B cell (primary cell): ENCODE results near the gene ZNF652. TPM values are rescaled to one million over a fixed set of nuclear protein-coding genes. Genes with fewer than 3 reads are reported as not detected.

Source experiments
- ATAC-seq: fragments of 200-7000 bp; cut with Tn5 transposase; one replicate; pipeline ENCODE4 v1.10.0; 2021; ENCODE audit warnings: low read depth, mild to moderate bottlenecking, moderate number of reproducible peaks, moderate library complexity
- CTCF ChIA-PET: fragments of 350-600 bp; sonication (Branson Sonifier 250); formaldehyde crosslinking; loops from one replicate; lab custom pipeline; 2021; ENCODE audit warnings: antibody characterized with exemption, inconsistent platforms; lab: Charles Lee
- POLR2A ChIA-PET: fragments of 350-600 bp; sonication (Branson Sonifier 250); formaldehyde crosslinking; loops from one replicate; lab custom pipeline; 2021; ENCODE audit warnings: antibody characterized with exemption; lab: Charles Lee
- DNase-seq: peaks from one replicate; pipeline ENCODE4 v3.0.0; 2013
- H2AFZ ChIP-seq: 2 replicates; pipeline ENCODE4 v1.6.1; 2012; ENCODE audit warnings: mild to moderate bottlenecking, low read depth, low read length; ENCODE audit not compliant: insufficient read depth, poor library complexity, severe bottlenecking
- H3K27ac ChIP-seq, 2 donors: 1 replicate in 1 of 2; 2 replicates in 1 of 2; pipeline ENCODE4 v1.5.1; 2012 to 2013; ENCODE audit warnings: low read length in 2 of 2, mild to moderate bottlenecking in 2 of 2, moderate library complexity in 1 of 2
- H3K27me3 ChIP-seq, 4 experiments: fragments of 200-600 bp in 1 of 4; sonication (generic) in 1 of 4; replicated peaks in 1 of 4; 1 replicate in 2 of 4; 2 replicates in 2 of 4; pipeline versions ENCODE4 v1.6.1 to v1.7.0; 2013 to 2016; ENCODE audit warnings: low read length in 3 of 4, mild to moderate bottlenecking in 2 of 4, mixed read lengths in 1 of 4, moderate library complexity in 1 of 4; ENCODE audit not compliant: insufficient read depth in 4 of 4, control insufficient read depth in 3 of 4; ENCODE audit errors: control extremely low read depth in 1 of 4
- H3K36me3 ChIP-seq, 2 experiments: replicated peaks in 1 of 2; 1 replicate in 1 of 2; 2 replicates in 1 of 2; pipeline versions ENCODE4 v1.6.1 to v1.7.1; 2013; ENCODE audit warnings: low read length in 1 of 2; ENCODE audit not compliant: insufficient read depth in 2 of 2, control insufficient read depth in 1 of 2; ENCODE audit errors: control extremely low read depth in 1 of 2, extremely low read depth in 1 of 2
- H3K4me1 ChIP-seq, 2 donors: fragments of 200-600 bp in 1 of 2; sonication (generic) in 1 of 2; 1 replicate in 1 of 2; 2 replicates in 1 of 2; pipeline versions ENCODE4 v1.5.1 to v1.6.1; 2013 to 2017; ENCODE audit warnings: low read length in 2 of 2; ENCODE audit not compliant: control insufficient read depth in 2 of 2, insufficient read depth in 2 of 2
- H3K4me2 ChIP-seq: replicated peaks from 2 replicates; pipeline ENCODE3; 2012; ENCODE audit warnings: mild to moderate bottlenecking, low read depth, low read length; ENCODE audit not compliant: poor library complexity, severe bottlenecking
- H3K4me3 ChIP-seq, 5 experiments: fragments of 200-600 bp in 1 of 5; sonication (generic) in 1 of 5; 1 replicate in 3 of 5; 2 replicates in 2 of 5; pipeline versions ENCODE4 v1.5.1 to v1.7.0; 2011 to 2016; ENCODE audit warnings: low read length in 4 of 5, mild to moderate bottlenecking in 4 of 5, low read depth in 2 of 5, control low read depth in 1 of 5, moderate library complexity in 1 of 5; ENCODE audit not compliant: insufficient read depth in 1 of 5; ENCODE audit errors: control extremely low read depth in 1 of 5, extremely low read depth in 1 of 5
- H3K79me2 ChIP-seq: fragments of 200-600 bp; sonication (generic); one replicate; pipeline ENCODE4 v1.6.0; 2016; ENCODE audit warnings: low read length; ENCODE audit not compliant: control insufficient read depth, insufficient read depth
- H3K9ac ChIP-seq: fragments of 200-600 bp; sonication (generic); 2 replicates; pipeline ENCODE4 v1.6.1; 2017; ENCODE audit warnings: mild to moderate bottlenecking, low read length, moderate library complexity
- H3K9me3 ChIP-seq, 3 donors: one replicate each; pipeline versions ENCODE4 v1.6.1 to v1.7.1; 2013; ENCODE audit warnings: low read length in 2 of 3; ENCODE audit not compliant: control insufficient read depth in 2 of 3, insufficient read depth in 1 of 3; ENCODE audit errors: control extremely low read depth in 1 of 3
- H4K20me1 ChIP-seq: 2 replicates; pipeline ENCODE4 v1.6.0; 2012; ENCODE audit warnings: mild to moderate bottlenecking, low read length; ENCODE audit not compliant: insufficient read depth, control insufficient read depth, poor library complexity, severe bottlenecking
- H3K27ac Mint-ChIP-seq: one replicate; pipeline ENCODE4 v1.8.0; 2021; ENCODE audit warnings: mixed read lengths
- H3K27me3 Mint-ChIP-seq: one replicate; pipeline ENCODE4 v1.8.0; 2021; ENCODE audit warnings: mixed read lengths
- H3K4me1 Mint-ChIP-seq: one replicate; pipeline ENCODE4 v1.8.0; 2021; ENCODE audit warnings: mixed read lengths
- H3K4me3 Mint-ChIP-seq: one replicate; pipeline ENCODE4 v1.8.0; 2021; ENCODE audit warnings: mixed read lengths
- H3K9me3 Mint-ChIP-seq: one replicate; pipeline ENCODE4 v1.8.0; 2022; ENCODE audit warnings: mixed read lengths; ENCODE audit not compliant: insufficient read depth
- CTCF ChIP-seq: fragments of 200-600 bp; IDR thresholded peaks from one replicate; pipeline ENCODE4 v1.8.0; 2022; ENCODE audit warnings: antibody characterized with exemption, mild to moderate bottlenecking
- EZH2 ChIP-seq: IDR thresholded peaks from 2 replicates; pipeline ENCODE4 v1.6.1; 2012; ENCODE audit warnings: borderline replicate concordance, low read depth, mild to moderate bottlenecking, moderate library complexity, low read length; ENCODE audit not compliant: insufficient read depth, poor library complexity, severe bottlenecking
- WGBS: methylation state at CpG from one replicate; pipeline ENCODE4 v1.1.5; 2013; ENCODE audit warnings: missing lambda C conversion rate; ENCODE audit not compliant: insufficient coverage; 5-methylcytosine and 5-hydroxymethylcytosine counted together
- intact Hi-C: fragments of 100-400 bp; cut with micrococcal nuclease; formaldehyde crosslinking; loops from one replicate; pipeline ENCODE4 v1.10.0; 2022
- polyA minus RNA-seq: library from RNA; depleted of rRNA, polyadenylated mRNA; stranded (reverse); fragments of >200 nt; gene quantifications from 2 replicates; pipeline ENCODE4 v1.2.3, GENCODE V29; 2012
- polyA plus RNA-seq: library from polyadenylated mRNA; depleted of rRNA; stranded (reverse); fragments of >200 nt; gene quantifications from 2 replicates; pipeline ENCODE4 v1.2.3, GENCODE V29; 2012
- total RNA-seq, 2 donors: library from RNA; stranded (reverse); fragments of 120-200 nt in 1 of 2; gene quantifications; 1 replicate in 1 of 2; 2 replicates in 1 of 2; pipeline versions ENCODE4 v1.2.3 to v1.2.4, GENCODE V29; 2013 to 2022

The ZNF652 gene
- 82.4 and 86.2 TPM in 2 replicates for total RNA-seq
- total RNA-seq (2013) = 78.2 TPM
- polyA plus RNA-seq = 19.4 and 21.7 TPM in 2 replicates
- polyA minus RNA-seq = 30.5 and 44.2 TPM in 2 replicates

GRCh38 chr17:49361902-49362722 lies at the start of gene ZNF652:
ZNF652 (minus strand) TSS chr17:49362250; CDS start chr17:49317725, 44,525 bp downstream.
- peaks cover 37% of the 10 kb centered on the region for H3K79me2 ChIP-seq
- H4K20me1 ChIP-seq = peaks cover 18% of the 10 kb centered on the region
- H3K4me1 Mint-ChIP-seq = peaks cover 62% of the 10 kb centered on the region
- peaks cover 50% of the 10 kb centered on the region in 2 donors for H3K4me1 ChIP-seq
- ATAC-seq (peak; percentile 69), DNase-seq (peak; percentile 98)
- peak within 1 kb of the TSS; percentile 99 for H3K4me3 Mint-ChIP-seq
- H3K9me3 ChIP-seq = no peaks in the 10 kb centered on the region
- peak within 1 kb of the TSS; percentile 79 to 95 (median 89) for H3K4me3 ChIP-seq
- WGBS = under 1% methylated on average over 71 of the region's 106 CpGs
- H3K27ac ChIP-seq = peak within 1 kb of the TSS; percentile 70 to 76
- no peaks in the 10 kb centered on the region for H3K27me3 Mint-ChIP-seq
- intact Hi-C loops = loop anchor here (1.0 to 5.0 kb wide), 6 partner anchors 20 to 315 kb away; partner anchors contain the start of gene SPOP
- no peaks in the 10 kb centered on the region for H3K27me3 ChIP-seq
- peak within 1 kb of the TSS; percentile 98 for H3K27ac Mint-ChIP-seq
- H3K9ac ChIP-seq = peak within 1 kb of the TSS; percentile 79
- TF ChIP-seq EZH2 (no peak), CTCF (no peak)
- ChIA-PET CTCF (interaction anchor here (0.9 to 12.2 kb wide), 10 partner anchors 9 to 171 kb away, joined by 3 to 114 read pairs (median 6); no protein-coding TSS in a partner anchor), POLR2A (interaction anchor here (0.7 to 1.9 kb wide), 7 partner anchors 20 to 170 kb away, joined by 3 to 11 read pairs (median 4); no protein-coding TSS in a partner anchor)
- H3K9me3 Mint-ChIP-seq = no peaks in the 10 kb centered on the region
- H3K4me2 ChIP-seq = peak within 1 kb of the TSS; percentile 76
- H2AFZ ChIP-seq = peak within 1 kb of the TSS; percentile 84
- no peaks in the 10 kb centered on the region for H3K36me3 ChIP-seq
